ENCODE data around the gene LRP6. TPM values are rescaled to one million over a fixed set of nuclear protein-coding genes. Genes with fewer than 3 reads are reported as not detected.

The LRP6 gene
- total RNA-seq, 4 donors from 2014 or later, result 11.7 to 102 (median 58.9) TPM

GRCh38 chr12:12281134-12281533, 14.3 kb upstream of the LRP6 start:
- Histone ChIP-seq H3K36me3 (no peaks in the 10 kb centered on the region), H3K4me1 (no peaks in the 10 kb centered on the region), H3K9me3 (no peaks in the 10 kb centered on the region), H3K27me3 (no peaks in the 10 kb centered on the region), H3K4me3 (no peak overlapping the region), H3K27ac (no peak overlapping the region)
- no peak for TF ChIP-seq POLR2AphosphoS5 (IDR thresholded peaks at IDR 0.05)
- TF ChIP-seq POLR2A (IDR thresholded peaks at IDR 0.05), result no peak
- no peak for TF ChIP-seq CTCF (IDR thresholded peaks at IDR 0.05)
- TF ChIP-seq EP300 (IDR thresholded peaks at IDR 0.05; ENCODE audit: low read depth), result no peak
- DNase-seq, result no peak
- 92% methylated on average over 1 of the region's 1 CpG; no CpG with 5 or more reads in 1 of the 2 donors for WGBS, 2 donors (ENCODE audit: low coverage in 1 of 2)
- intact Hi-C loops (cut with DNase I; ENCODE audit: low total_unique reads) (no loop called here), in situ Hi-C loops (cut with MboI; ENCODE audit: low pct_ligation_motif_present in 1 of 4, low pct_unique_long_range_greater_than_20kb in 1 of 4, low sequenced_read_pairs in 3 of 4) (no loop called here)

- no peak overlapping the region for H3K4me3 ChIP-seq
- no peak for DNase-seq
- in situ Hi-C loops (cut with MboI; ENCODE audit: low pct_ligation_motif_present in 1 of 4, low pct_unique_long_range_greater_than_20kb in 1 of 4, low sequenced_read_pairs in 3 of 4), result no loop called here
Observed at GRCh38 chr12:12278899-12279298, 12.1 kb upstream of the LRP6 start.

DNA sequence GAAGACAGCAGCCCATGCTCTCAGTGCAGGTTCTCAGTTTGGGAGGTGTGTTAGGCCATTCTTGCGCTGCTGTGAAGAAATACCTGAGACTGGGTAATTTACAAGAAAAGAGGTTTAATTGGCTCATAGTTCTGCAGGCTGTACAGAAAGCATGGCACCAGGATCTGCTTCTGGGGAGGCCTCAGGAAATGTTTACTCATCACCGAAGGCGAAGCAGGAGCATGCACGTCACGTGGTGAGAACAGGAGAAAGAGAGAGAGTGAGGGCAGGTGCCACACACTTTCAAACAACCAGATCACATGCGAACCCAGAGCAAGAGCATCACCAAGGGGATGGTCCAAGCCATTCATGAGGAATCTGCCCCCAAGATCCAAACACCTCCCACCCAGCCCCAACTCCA, 9.0 kb upstream of the LRP6 start:
- no peaks in the 10 kb centered on the region for H3K27me3 ChIP-seq
- no peaks in the 10 kb centered on the region for H3K9me3 ChIP-seq
- in situ Hi-C loops (cut with MboI; ENCODE audit: low pct_ligation_motif_present in 1 of 4, low pct_unique_long_range_greater_than_20kb in 1 of 4, low sequenced_read_pairs in 3 of 4), result no loop called here
- H3K4me3 ChIP-seq, result no peak overlapping the region
- TF ChIP-seq EP300 (IDR thresholded peaks at IDR 0.05; ENCODE audit: low read depth) (no peak), POLR2A (IDR thresholded peaks at IDR 0.05) (no peak), POLR2AphosphoS5 (IDR thresholded peaks at IDR 0.05) (no peak), CTCF (IDR thresholded peaks at IDR 0.05) (no peak)
- H3K36me3 ChIP-seq, result no peaks in the 10 kb centered on the region
- no peak overlapping the region for H3K27ac ChIP-seq
- no peak for DNase-seq
- intact Hi-C loops (cut with DNase I; ENCODE audit: low total_unique reads), result no loop called here
- 83% methylated on average over 6 of the region's 6 CpGs; no CpG with 5 or more reads in 1 of the 2 donors for WGBS, 2 donors (ENCODE audit: low coverage in 1 of 2)
- H3K4me1 ChIP-seq, result no peaks in the 10 kb centered on the region

More at GRCh38 chr12:12278899-12279298, 12.1 kb upstream of the LRP6 start:
- no peak for TF ChIP-seq CTCF (IDR thresholded peaks at IDR 0.05)
- no peak for TF ChIP-seq POLR2AphosphoS5 (IDR thresholded peaks at IDR 0.05)
- TF ChIP-seq POLR2A (IDR thresholded peaks at IDR 0.05), result no peak
- TF ChIP-seq EP300 (IDR thresholded peaks at IDR 0.05; ENCODE audit: low read depth), result no peak
- Histone ChIP-seq H3K27me3 (no peaks in the 10 kb centered on the region), H3K36me3 (no peaks in the 10 kb centered on the region), H3K9me3 (no peaks in the 10 kb centered on the region), H3K27ac (no peak overlapping the region), H3K4me1 (no peaks in the 10 kb centered on the region)
- WGBS, 2 donors (ENCODE audit: low coverage in 1 of 2), result 71% methylated on average over 4 of the region's 4 CpGs; no CpG with 5 or more reads in 1 of the 2 donors
- intact Hi-C loops (cut with DNase I; ENCODE audit: low total_unique reads), result no loop called here

GRCh38 chr12:12273291-12273957, 6.6 kb upstream of the LRP6 start:
- TF ChIP-seq POLR2A (IDR thresholded peaks at IDR 0.05) (no peak), EP300 (IDR thresholded peaks at IDR 0.05; ENCODE audit: low read depth) (no peak), POLR2AphosphoS5 (IDR thresholded peaks at IDR 0.05) (no peak), CTCF (IDR thresholded peaks at IDR 0.05) (no peak)
- Histone ChIP-seq H3K4me3 (no peak overlapping the region), H3K27me3 (no peaks in the 10 kb centered on the region), H3K4me1 (no peaks in the 10 kb centered on the region), H3K36me3 (no peaks in the 10 kb centered on the region), H3K9me3 (no peaks in the 10 kb centered on the region), H3K27ac (no peak overlapping the region)
- 81 to 83% methylated on average over 4 of the region's 4 CpGs for WGBS, 2 donors (ENCODE audit: low coverage in 1 of 2)
- in situ Hi-C loops (cut with MboI; ENCODE audit: low pct_ligation_motif_present in 1 of 4, low pct_unique_long_range_greater_than_20kb in 1 of 4, low sequenced_read_pairs in 3 of 4), result no loop called here
- DNase-seq, result no peak
- intact Hi-C loops (cut with DNase I; ENCODE audit: low total_unique reads), result no loop called here

All from transverse colon (tissue), 4 donors.